Measurements from ENCODE around the gene ANKRD36C.
"Not testable (repeated sequence)": the region's sequence is repeated elsewhere in the genome, so short reads cannot be mapped to it uniquely, and the experiment has no call there.

Gene ANKRD36C

DNA sequence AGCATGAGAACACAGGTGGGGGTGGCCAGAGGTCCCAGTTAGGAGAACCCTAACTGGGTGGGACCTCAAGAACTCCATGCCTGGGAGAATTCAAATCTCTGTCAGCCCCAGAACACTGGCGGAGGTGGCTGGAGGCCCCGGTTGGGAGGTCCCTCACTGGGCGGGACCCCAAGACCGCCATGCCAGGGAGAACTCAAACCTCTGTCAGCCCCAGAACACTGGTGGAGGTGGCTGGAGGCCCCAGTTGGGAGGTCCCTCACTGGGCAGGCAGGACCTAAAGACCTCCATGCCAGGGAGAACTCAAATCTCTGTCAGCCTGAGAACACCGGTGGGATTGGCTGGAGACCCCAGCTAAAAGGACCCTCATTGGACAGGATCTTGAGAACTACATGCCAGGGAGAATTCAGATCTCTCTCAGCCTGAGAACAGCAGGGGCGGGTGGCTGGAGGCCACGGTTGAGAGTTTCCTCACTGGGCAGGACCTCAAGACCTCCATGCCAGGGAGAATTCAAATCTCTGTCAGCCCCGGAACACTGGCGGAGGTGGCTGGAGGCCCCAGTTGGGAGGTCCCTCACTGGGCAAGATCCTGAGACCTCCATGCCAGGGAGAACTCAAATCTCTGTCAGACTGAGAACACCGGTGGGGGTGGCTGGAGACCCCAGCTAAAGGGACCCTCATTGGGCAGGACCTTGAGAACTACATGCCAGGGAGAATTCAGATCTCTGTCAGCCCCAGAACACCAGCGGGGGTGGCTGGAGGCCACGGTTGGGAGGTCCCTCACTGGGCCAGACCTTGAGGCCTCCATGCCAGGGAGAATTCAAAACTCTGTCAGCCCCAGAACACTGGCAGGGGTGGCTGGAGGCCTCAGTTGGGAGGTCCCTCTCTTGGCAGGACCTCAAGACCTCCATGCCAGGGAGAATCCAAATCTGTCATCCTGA is 157.3 kb downstream of the ANKRD36C start:
- in situ Hi-C loops (cut with MboI; ENCODE audit: low pct_unique_long_range_greater_than_20kb, low sequenced_read_pairs); DNase-seq: not testable (repeated sequence)

DNA sequence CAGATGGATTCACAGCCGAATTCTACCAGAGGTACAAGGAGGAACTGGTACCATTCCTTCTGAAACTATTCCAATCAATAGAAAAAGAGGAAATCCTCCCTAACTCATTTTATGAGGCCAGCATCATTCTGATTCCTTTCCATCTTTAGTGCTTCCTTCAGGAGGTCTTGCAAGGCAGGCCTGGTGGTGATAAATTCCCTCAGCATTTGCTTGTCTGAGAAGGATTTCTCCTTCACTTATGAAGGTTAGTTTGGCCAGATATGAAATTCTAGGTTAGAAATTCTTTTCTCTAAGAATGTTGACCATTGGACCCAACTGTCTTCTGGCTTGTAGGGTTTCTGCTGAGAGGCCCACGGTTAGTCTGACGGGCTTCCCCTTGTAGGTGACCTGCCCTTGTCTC is 167.4 kb downstream of the ANKRD36C start:
- in situ Hi-C loops (cut with MboI; ENCODE audit: low pct_unique_long_range_greater_than_20kb, low sequenced_read_pairs); DNase-seq: not testable (repeated sequence)

DNA sequence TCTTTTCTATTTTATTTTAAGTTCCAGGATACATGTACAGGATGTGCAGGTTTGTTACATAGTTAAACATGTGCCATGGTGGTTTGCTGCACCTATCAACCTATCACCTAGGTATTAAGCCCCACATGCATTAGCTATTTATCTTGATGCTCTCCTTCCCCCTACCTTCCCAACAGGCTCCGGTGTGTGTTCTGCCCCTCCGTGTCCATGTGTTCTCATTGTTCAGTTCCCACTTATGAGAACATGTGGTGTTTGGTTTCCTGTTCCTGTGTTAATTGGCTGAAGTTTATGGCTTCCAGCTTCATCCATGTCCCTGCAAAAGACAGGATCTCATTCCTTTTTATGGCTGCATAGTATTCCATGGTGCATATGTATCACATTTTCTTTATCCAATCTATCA is 174.1 kb downstream of the ANKRD36C start:
- in situ Hi-C loops (cut with MboI; ENCODE audit: low pct_unique_long_range_greater_than_20kb, low sequenced_read_pairs) = not testable (repeated sequence)

DNA sequence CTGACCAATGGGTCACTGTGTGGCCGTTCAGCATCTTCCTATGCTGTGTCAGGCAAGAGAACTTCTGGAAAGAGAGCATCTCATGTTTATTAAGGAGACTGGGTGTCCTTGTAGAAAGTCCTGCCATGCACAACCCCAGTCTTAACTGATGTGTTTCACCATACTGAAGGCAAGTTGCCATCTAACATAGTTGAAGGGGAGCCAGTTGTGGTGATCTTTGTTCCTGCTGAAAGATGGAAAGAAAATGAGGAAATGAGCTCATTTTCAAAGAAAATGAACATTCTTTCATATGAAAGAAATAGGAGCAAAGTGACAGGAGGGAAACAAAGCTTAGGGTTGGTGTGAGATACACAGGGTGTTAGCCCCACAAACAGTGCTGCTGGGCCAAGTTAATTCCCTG is 178.3 kb downstream of the ANKRD36C start:
- DNase-seq = not testable (repeated sequence)

More for the DNA sequence above, 174.1 kb downstream of the ANKRD36C start:
- not testable (repeated sequence) for DNase-seq

DNA sequence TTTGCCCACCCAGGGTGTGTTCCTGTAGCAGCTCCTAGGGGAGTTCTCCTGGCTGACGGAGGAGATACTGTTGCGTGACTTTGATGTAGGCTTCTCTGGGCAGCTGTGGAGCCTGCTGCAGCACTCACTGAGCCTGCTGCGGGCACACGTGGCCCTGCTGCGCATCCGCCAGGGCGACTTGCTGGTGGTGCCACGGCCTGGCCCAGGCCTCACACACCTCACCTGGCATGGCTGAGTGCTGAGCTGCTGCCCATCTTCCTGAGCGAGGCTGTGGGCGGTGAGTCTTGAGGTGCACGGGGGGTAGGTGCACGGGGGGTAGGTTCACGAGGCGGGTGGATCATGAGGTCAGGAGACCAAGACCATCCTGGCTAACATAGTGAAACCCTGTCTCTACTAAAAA is 191.7 kb downstream of the ANKRD36C start:
- DNase-seq = no peak
- in situ Hi-C loops (cut with MboI; ENCODE audit: low pct_unique_long_range_greater_than_20kb, low sequenced_read_pairs) = no loop called here

More for the DNA sequence above, 178.3 kb downstream of the ANKRD36C start:
- in situ Hi-C loops (cut with MboI; ENCODE audit: low pct_unique_long_range_greater_than_20kb, low sequenced_read_pairs) = not testable (repeated sequence)

DNA sequence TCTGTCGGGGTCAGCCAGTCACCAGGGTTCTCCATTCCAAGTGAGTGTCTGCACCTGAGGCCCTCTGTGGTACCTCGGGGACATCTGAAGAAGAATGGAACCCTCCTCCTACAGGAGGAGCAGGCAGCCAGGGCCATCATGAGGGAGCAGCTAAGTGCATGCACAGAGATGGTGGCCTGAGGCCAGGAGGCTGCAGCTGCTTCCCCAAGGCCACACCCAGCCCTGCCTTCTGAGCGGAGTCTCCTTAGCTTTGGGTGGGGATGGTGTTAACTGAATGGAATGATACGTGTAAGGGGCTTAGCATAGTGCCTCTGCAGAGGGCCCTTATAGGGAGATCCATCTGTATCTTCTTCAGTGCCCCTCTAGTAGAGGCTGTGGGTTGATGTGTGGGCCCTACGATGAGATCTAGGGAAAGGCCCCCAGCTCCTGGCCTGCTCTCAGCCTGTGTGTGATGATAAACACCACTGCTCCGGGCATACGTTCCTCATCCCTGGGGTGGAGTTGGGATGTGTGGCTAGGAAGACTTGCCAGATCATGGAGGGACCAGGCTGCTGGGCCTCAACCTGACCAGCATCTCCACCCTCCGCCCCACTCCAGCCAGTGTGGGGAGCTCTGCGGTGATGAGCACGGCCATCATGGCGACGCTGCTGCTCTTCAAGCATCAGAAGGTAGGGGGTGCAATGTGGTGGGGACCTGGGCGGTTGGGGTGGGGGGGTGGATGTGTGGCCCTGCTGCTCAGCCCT is 192.3 kb downstream of the ANKRD36C start:
- in situ Hi-C loops (cut with MboI; ENCODE audit: low pct_unique_long_range_greater_than_20kb, low sequenced_read_pairs); DNase-seq: not testable (repeated sequence)

DNA sequence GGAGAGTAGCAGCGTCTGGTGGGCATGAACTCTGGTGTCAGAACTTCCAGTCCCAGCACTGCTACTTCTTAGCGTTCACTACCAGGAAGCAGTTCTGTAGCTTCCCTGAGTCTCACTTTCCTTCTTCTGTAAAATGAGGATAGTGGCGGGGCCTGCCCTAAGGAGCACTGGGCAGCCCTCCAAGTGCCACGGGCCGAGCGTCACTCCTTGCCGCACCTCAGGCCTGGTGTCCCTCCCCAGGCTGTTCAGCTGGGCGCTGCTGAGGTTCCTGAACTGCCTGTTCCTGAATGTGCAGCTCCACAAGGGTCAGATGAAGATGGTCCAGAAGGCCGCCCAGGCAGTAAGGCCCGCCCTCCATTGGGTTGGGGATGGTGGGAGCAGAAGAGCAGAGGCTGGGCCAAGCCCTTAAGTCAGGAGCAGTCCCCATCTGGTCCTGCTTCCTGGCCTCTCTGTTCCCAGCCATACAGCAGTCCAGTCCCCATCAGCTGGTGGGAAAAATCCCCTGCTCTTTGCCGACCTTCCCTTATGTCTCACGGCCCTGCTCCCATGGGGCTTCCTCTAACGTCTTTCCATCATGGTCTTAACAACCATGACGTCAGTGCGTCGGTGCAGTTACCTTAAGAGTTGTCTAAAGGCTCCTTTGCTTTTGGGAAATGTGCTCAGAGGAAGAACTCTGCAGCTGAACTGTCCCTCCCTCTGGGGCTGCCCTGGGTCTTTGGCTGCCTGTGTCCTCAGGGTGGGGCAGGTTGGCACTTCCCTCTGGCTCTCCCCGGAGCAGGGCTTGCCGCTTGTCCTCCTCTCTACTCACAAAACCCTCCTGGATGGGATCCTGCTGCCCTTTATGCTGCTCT is 195.2 kb downstream of the ANKRD36C start:
- in situ Hi-C loops (cut with MboI; ENCODE audit: low pct_unique_long_range_greater_than_20kb, low sequenced_read_pairs); DNase-seq: not testable (repeated sequence)

DNA sequence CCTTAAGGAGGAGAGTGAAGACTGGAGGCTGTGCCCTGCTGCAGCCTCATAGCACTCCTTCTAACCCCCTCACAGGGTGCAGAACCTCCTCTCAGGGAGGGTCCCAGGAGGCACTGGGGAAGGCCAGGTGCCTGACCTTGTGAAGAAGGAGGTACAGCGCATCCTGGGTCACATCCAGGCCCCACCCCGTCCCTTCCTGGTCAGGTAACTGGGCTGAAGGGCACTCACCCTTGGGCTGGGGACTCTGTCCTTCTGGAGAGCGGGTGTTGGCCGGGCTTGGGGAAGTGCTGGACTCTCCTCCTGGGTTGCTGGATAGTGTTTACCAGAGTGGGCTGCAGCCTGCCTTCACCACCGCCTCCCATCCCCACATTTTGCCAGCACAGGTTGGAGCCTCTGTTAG is 197.7 kb downstream of the ANKRD36C start:
- DNase-seq; in situ Hi-C loops (cut with MboI; ENCODE audit: low pct_unique_long_range_greater_than_20kb, low sequenced_read_pairs): not testable (repeated sequence)

DNA sequence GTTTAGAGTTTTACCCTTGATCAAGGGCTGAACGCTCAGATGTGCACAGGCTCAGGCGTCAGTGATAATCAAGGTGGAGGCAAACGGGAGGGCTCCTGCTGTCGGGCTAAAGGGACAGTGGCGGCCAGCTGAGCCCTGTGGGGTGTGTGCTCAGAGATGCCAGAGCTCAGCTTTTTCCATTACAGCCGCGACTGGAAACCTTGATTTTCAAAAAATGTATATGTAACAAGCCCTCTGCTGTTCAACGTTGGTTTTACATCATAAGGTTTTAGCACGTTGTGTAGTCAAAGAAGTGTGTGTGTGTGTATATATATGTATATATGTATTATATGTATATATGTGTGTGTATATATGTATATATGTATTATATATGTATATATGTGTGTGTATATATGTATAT is 201.4 kb downstream of the ANKRD36C start:
- DNase-seq; in situ Hi-C loops (cut with MboI; ENCODE audit: low pct_unique_long_range_greater_than_20kb, low sequenced_read_pairs): not testable (repeated sequence)

DNA sequence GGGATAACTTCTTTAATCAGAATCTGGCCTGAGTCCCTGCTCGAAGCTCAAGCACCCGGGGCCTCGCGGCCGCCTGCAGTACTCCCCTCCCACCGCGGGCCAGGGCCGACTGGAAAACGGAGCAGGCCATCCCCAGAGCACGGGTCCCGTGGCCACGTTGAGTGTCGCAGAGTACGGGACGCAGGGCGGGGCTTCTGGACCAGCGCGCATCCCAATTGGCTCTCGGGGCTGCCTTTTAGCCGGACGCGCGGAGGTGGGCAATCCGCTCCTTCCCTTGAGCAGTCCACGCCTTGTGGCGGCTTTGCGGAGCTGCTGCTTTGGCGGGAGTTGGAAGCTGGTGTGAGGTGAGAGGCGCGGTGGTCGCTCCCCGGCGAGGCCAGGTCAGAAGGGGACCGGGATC is 202.2 kb downstream of the ANKRD36C start:
- in situ Hi-C loops (cut with MboI; ENCODE audit: low pct_unique_long_range_greater_than_20kb, low sequenced_read_pairs); DNase-seq: not testable (repeated sequence)

DNA sequence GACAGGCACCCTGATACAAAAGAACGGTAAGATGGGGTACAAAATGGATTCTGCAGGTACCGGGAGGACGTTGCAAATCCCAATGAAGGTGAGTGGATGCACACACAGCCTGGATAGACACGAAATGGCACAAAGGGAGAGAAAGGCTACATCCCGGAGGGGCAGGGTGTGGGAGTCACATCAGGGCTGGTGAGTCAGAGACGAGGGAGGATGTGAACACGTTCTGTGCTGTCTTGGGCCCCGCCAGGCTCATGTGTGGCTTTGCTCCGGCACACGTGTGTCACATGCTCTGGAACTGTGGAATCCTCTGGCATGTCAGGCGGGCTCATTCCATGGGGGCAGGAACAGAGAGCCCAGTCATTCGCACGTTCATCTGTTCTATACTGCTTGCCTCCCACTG is 203.0 kb downstream of the ANKRD36C start:
- in situ Hi-C loops (cut with MboI; ENCODE audit: low pct_unique_long_range_greater_than_20kb, low sequenced_read_pairs); DNase-seq: not testable (repeated sequence)
